NCI-H2196 (cell line): ENCODE results near the gene E2F6.
A peak's percentile ranks its signal among the peaks of the same experiment; 100 is the strongest.

Experiments
- DNase-seq: peaks from one replicate; lab custom pipeline; 2025; ENCODE audit not compliant: unreplicated experiment; lab: John Stamatoyannopoulos, UW

Gene E2F6

GRCh38 chr2:11458753-11459152, 7.2 kb downstream of the E2F6 start:
- no peak for DNase-seq

GRCh38 chr2:11457935-11458334, 8.0 kb downstream of the E2F6 start:
- no peak for DNase-seq

- no peak for DNase-seq
Measured at GRCh38 chr2:11456251-11456650, 9.7 kb downstream of the E2F6 start.

GRCh38 chr2:11454824-11455223, 11.1 kb downstream of the E2F6 start:
- no peak for DNase-seq

GRCh38 chr2:11450791-11451190, 15.2 kb downstream of the E2F6 start:
- DNase-seq, result no peak

GRCh38 chr2:11446733-11447248, 19.2 kb downstream of the E2F6 start:
- DNase-seq, result peak; percentile 38

- no peak for DNase-seq
Measured at GRCh38 chr2:11444737-11445136, 21.2 kb downstream of the E2F6 start.

GRCh38 chr2:11438555-11439080, 27.3 kb downstream of the E2F6 start:
- DNase-seq, result no peak

- DNase-seq, result no peak
Measured at GRCh38 chr2:11437602-11438001, 28.4 kb downstream of the E2F6 start.

- no peak for DNase-seq
Measured at GRCh38 chr2:11435036-11435435, 30.9 kb downstream of the E2F6 start.

- DNase-seq, result no peak
Measured at GRCh38 chr2:11434443-11434842, 31.5 kb downstream of the E2F6 start.

GRCh38 chr2:11433822-11434221, 32.1 kb downstream of the E2F6 start:
- no peak for DNase-seq

GRCh38 chr2:11430729-11431128, 35.2 kb downstream of the E2F6 start:
- DNase-seq, result no peak

- DNase-seq, result no peak
Measured at GRCh38 chr2:11427224-11427623, 38.7 kb downstream of the E2F6 start.

GRCh38 chr2:11422901-11423435, 43.0 kb downstream of the E2F6 start:
- DNase-seq, result no peak

- DNase-seq, result no peak
Measured at GRCh38 chr2:11422491-11422865, 43.5 kb downstream of the E2F6 start.

- DNase-seq, result no peak
Measured at GRCh38 chr2:11421863-11422490, 44.0 kb downstream of the E2F6 start.

GRCh38 chr2:11420671-11421070, 45.3 kb downstream of the E2F6 start:
- DNase-seq, result no peak

- DNase-seq, result no peak
Measured at GRCh38 chr2:11420190-11420589, 45.8 kb downstream of the E2F6 start.

- no peak for DNase-seq
Measured at GRCh38 chr2:11419781-11420180, 46.2 kb downstream of the E2F6 start.

GRCh38 chr2:11417946-11418585, 47.9 kb downstream of the E2F6 start:
- no peak for DNase-seq

- DNase-seq, result no peak
Measured at GRCh38 chr2:11416931-11417330, 49.0 kb downstream of the E2F6 start.
